IMR-90 (cell line): ENCODE measurements around the gene ZSCAN25. TPM values are rescaled to one million over a fixed set of nuclear protein-coding genes. Genes with fewer than 3 reads are reported as not detected.

ENCODE experiments used
- ATAC-seq: fragments of 200-7000 bp; cut with Tn5 transposase; 2 replicates; pipeline ENCODE4 v1.9.1; 2020; ENCODE audit warnings: low read depth, mild to moderate bottlenecking, moderate library complexity
- BruUV-seq: library from RNA; stranded (reverse); fragments of 400-500 nt; replicated peaks from 2 replicates; lab custom pipeline; 2021; lab: Mats Ljungman, UMichigan
- CTCF ChIA-PET: fragments of 300-600 bp; formaldehyde crosslinking; extraction: SDS; loops from one replicate; lab custom pipeline; 2021; ENCODE audit warnings: antibody characterized with exemption; lab: Yijun Ruan, JAX
- POLR2A ChIA-PET: fragments of 300-600 bp; sonication (Branson Sonifier 250); formaldehyde crosslinking; loops from one replicate; lab custom pipeline; 2022; ENCODE audit warnings: antibody characterized with exemption; ENCODE audit not compliant: unreplicated experiment; lab: Charles Lee
- DNase-seq: peaks from one replicate; pipeline ENCODE4 v3.0.0; 2013
- H2AFZ ChIP-seq: replicated peaks from 2 replicates; pipeline ENCODE3; 2013; ENCODE audit warnings: low read length, mild to moderate bottlenecking; ENCODE audit not compliant: poor library complexity
- H2AK5ac ChIP-seq: 2 replicates; pipeline ENCODE4 v1.6.1; 2013; ENCODE audit warnings: low read depth, low read length, inconsistent platforms
- H2AK9ac ChIP-seq: replicated peaks from 2 replicates; pipeline ENCODE3; 2013; ENCODE audit warnings: mild to moderate bottlenecking, low read depth, low read length, moderate library complexity; ENCODE audit not compliant: poor library complexity
- H2BK120ac ChIP-seq: 2 replicates; pipeline ENCODE4 v1.6.1; 2013; ENCODE audit warnings: low read depth, low read length, inconsistent platforms
- H2BK15ac ChIP-seq: 3 replicates; pipeline ENCODE4 v1.6.1; 2013; ENCODE audit warnings: low read depth, low read length, inconsistent platforms
- H2BK20ac ChIP-seq: 2 replicates; pipeline ENCODE4 v1.6.1; 2013; ENCODE audit warnings: low read depth, mild to moderate bottlenecking, inconsistent platforms, low read length, moderate library complexity
- H2BK5ac ChIP-seq: 2 replicates; pipeline ENCODE4 v1.6.1; 2013; ENCODE audit warnings: mild to moderate bottlenecking, low read depth, low read length, inconsistent platforms; ENCODE audit not compliant: poor library complexity, severe bottlenecking
- H3K14ac ChIP-seq: replicated peaks from 2 replicates; pipeline ENCODE4 v1.6.1; 2013; ENCODE audit warnings: low read depth, low read length, inconsistent platforms
- H3K18ac ChIP-seq: 2 replicates; pipeline ENCODE4 v1.6.1; 2013; ENCODE audit warnings: low read depth, low read length, control low read depth
- H3K23ac ChIP-seq: 2 replicates; pipeline ENCODE4 v1.6.1; 2013; ENCODE audit warnings: low read depth, low read length, inconsistent platforms
- H3K27ac ChIP-seq: 2 replicates; pipeline ENCODE4 v1.5.1; 2013; ENCODE audit warnings: mild to moderate bottlenecking, control low read depth, low read length; ENCODE audit not compliant: insufficient read depth
- H3K27me3 ChIP-seq: 2 replicates; pipeline ENCODE4 v1.6.1; 2013; ENCODE audit warnings: low read length; ENCODE audit not compliant: control insufficient read depth, insufficient read depth
- H3K36me3 ChIP-seq: 2 replicates; pipeline ENCODE4 v1.6.1; 2013; ENCODE audit warnings: low read length, mixed read lengths; ENCODE audit not compliant: control insufficient read depth, insufficient read depth
- H3K4ac ChIP-seq: 2 replicates; pipeline ENCODE4 v1.6.1; 2013; ENCODE audit warnings: low read depth, low read length, inconsistent platforms
- H3K4me1 ChIP-seq: 2 replicates; pipeline ENCODE4 v1.6.1; 2013; ENCODE audit warnings: low read length, mixed read lengths; ENCODE audit not compliant: control insufficient read depth, insufficient read depth
- H3K4me2 ChIP-seq: 2 replicates; pipeline ENCODE4 v1.6.1; 2013; ENCODE audit warnings: low read depth, mild to moderate bottlenecking, control low read depth, low read length, moderate library complexity
- H3K4me3 ChIP-seq: 2 replicates; pipeline ENCODE4 v1.5.1; 2013; ENCODE audit warnings: low read depth, mild to moderate bottlenecking, control low read depth, low read length, moderate library complexity; ENCODE audit not compliant: insufficient read depth
- H3K56ac ChIP-seq: 2 replicates; pipeline ENCODE4 v1.6.1; 2013; ENCODE audit warnings: low read length, inconsistent platforms; ENCODE audit not compliant: insufficient read depth; ENCODE audit errors: extremely low read depth
- H3K79me1 ChIP-seq, 2 experiments: 2 replicates each; pipeline ENCODE4 v1.6.1; 2013; ENCODE audit warnings: low read length in 2 of 2, inconsistent platforms in 1 of 2, low read depth in 1 of 2
- H3K9ac ChIP-seq: 2 replicates; pipeline ENCODE4 v1.6.1; 2013; ENCODE audit warnings: low read depth, low read length, control low read depth
- H3K9me1 ChIP-seq: 2 replicates; pipeline ENCODE4 v1.6.1; 2013; ENCODE audit warnings: low read length, inconsistent platforms; ENCODE audit not compliant: insufficient read depth
- H3K9me3 ChIP-seq: 2 replicates; pipeline ENCODE4 v1.6.1; 2013; ENCODE audit warnings: low read length; ENCODE audit not compliant: control insufficient read depth, insufficient read depth
- H4K20me1 ChIP-seq: 2 replicates; pipeline ENCODE4 v1.6.1; 2013; ENCODE audit warnings: low read length, inconsistent platforms; ENCODE audit not compliant: insufficient read depth
- H4K5ac ChIP-seq: 2 replicates; pipeline ENCODE4 v1.6.1; 2013; ENCODE audit warnings: mild to moderate bottlenecking, low read depth, low read length, control low read depth
- H4K8ac ChIP-seq, 2 experiments: 2 replicates each; pipeline ENCODE4 v1.6.1; 2013; ENCODE audit warnings: low read depth in 2 of 2, low read length in 2 of 2, control low read depth in 1 of 2, inconsistent platforms in 1 of 2
- H4K91ac ChIP-seq: 2 replicates; pipeline ENCODE4 v1.6.1; 2013; ENCODE audit warnings: low read depth, low read length, inconsistent platforms; ENCODE audit not compliant: insufficient read depth
- BHLHE40 ChIP-seq: fragments of 150-350 bp; IDR thresholded peaks from 2 replicates; pipeline ENCODE4 v1.6.1; 2016; ENCODE audit warnings: mild to moderate bottlenecking, low read depth, low read length
- CTCF ChIP-seq: conservative IDR thresholded peaks from 2 replicates; pipeline ENCODE4 v1.5.1; 2012; ENCODE audit warnings: mild to moderate bottlenecking, low read depth, low read length, improper control_type of control experiment
- NFE2L2 ChIP-seq: fragments of 150-350 bp; IDR thresholded peaks from 2 replicates; pipeline ENCODE4 v1.6.1; 2016; ENCODE audit warnings: low read depth, mild to moderate bottlenecking, low read length
- RAD21 ChIP-seq: IDR thresholded peaks from 2 replicates; pipeline ENCODE4 v1.6.1; 2012; ENCODE audit warnings: low read length, improper control_type of control experiment
- WGBS, 2 experiments: methylation state at CpG; one replicate each; pipeline versions ENCODE4 v1.1.5 to v1.1.7; 2013; ENCODE audit warnings: missing lambda C conversion rate in 2 of 2; ENCODE audit not compliant: insufficient read length in 1 of 2; ENCODE audit errors: extremely low coverage in 2 of 2; 5-methylcytosine and 5-hydroxymethylcytosine counted together
- dilution Hi-C: fragments of 300-500 bp; cut with HindIII; formaldehyde crosslinking; loops from one replicate; pipeline ENCODE4 v1.14.3; 2018; ENCODE audit warnings: low sequenced_read_pairs; ENCODE audit not compliant: unreplicated experiment
- in situ Hi-C: fragments of 300-500 bp; cut with MboI; formaldehyde crosslinking; loops from 3 replicates; pipeline ENCODE4 v1.14.3; 2019; ENCODE audit warnings: low sequenced_read_pairs, inconsistent platforms, mixed read lengths
- intact Hi-C: fragments of 100-400 bp; cut with micrococcal nuclease; formaldehyde crosslinking; loops from 2 replicates; pipeline ENCODE4 v1.10.0; 2022
- polyA plus RNA-seq, 3 experiments: library from polyadenylated mRNA; depleted of rRNA; stranded (reverse); fragments of >200 nt; gene quantifications; 2 replicates each; pipeline ENCODE4 v1.2.3, GENCODE V29; 2012; ENCODE audit warnings: low replicate concordance in 1 of 3
- total RNA-seq: library from RNA; depleted of rRNA; stranded (reverse); fragments of >200 nt; gene quantifications from 2 replicates; pipeline ENCODE4 v1.2.3, GENCODE V29; 2012
- TF ChIP-seq, protein P1 (sequence below): fragments of 150-350 bp; IDR thresholded peaks from 2 replicates; pipeline ENCODE4 v1.6.1; 2017; ENCODE audit warnings: mild to moderate bottlenecking, antibody characterized with exemption, low read length, low read depth

ZSCAN25 gene
- total and polyA plus RNA-seq, 2 of the 4 experiments (the other 2 are of a cell fraction): 6.2 to 9.0 TPM

GRCh38 chr7:99668541-99668940 lies 51.8 kb downstream of the ZSCAN25 start:
- dilution Hi-C loops: no loop called here
- Histone ChIP-seq H2AFZ (no peak overlapping the region), H2BK120ac (no peak overlapping the region), H2AK9ac (no peak overlapping the region), H2BK15ac (no peak overlapping the region), H4K20me1 (no peaks in the 10 kb centered on the region), H4K91ac (no peak overlapping the region), H3K27me3 (no peaks in the 10 kb centered on the region), H3K56ac (no peak overlapping the region), H3K23ac (no peak overlapping the region), H4K8ac (no peak overlapping the region), H3K9ac (no peak overlapping the region), H2BK5ac (no peak overlapping the region), H3K27ac (no peak overlapping the region), H2BK20ac (no peak overlapping the region), H3K18ac (no peak overlapping the region), H3K9me1 (0 out of 2 replicates have a peak, but pooled peaks cover 3% of the 10 kb centered on the region), H3K4ac (no peak overlapping the region), H2AK5ac (no peak overlapping the region), H3K4me2 (no peak overlapping the region), H3K4me1 (no peaks in the 10 kb centered on the region), H3K14ac (no peak overlapping the region), H3K79me1 (no peaks in the 10 kb centered on the region), H3K4me3 (no peak overlapping the region), H3K9me3 (no peaks in the 10 kb centered on the region), H4K5ac (no peak overlapping the region), H3K36me3 (no peaks in the 10 kb centered on the region)
- ChIA-PET POLR2A (no interaction called here), CTCF (no interaction called here)
- ATAC-seq: no peak
- no peak for DNase-seq
- WGBS, 2 experiments: 100% methylated on average over 3 of the region's 8 CpGs; no CpG with 5 or more reads in 1 of the 2 experiments
- BruUV-seq: no TSS peak
- intact Hi-C loops: no loop called here
- in situ Hi-C loops: no loop called here
- TF ChIP-seq CTCF (no peak), BHLHE40 (no peak), RAD21 (no peak), NFE2L2 (no peak)
- TF ChIP-seq, protein P1, sequence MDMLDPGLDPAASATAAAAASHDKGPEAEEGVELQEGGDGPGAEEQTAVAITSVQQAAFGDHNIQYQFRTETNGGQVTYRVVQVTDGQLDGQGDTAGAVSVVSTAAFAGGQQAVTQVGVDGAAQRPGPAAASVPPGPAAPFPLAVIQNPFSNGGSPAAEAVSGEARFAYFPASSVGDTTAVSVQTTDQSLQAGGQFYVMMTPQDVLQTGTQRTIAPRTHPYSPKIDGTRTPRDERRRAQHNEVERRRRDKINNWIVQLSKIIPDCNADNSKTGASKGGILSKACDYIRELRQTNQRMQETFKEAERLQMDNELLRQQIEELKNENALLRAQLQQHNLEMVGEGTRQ: no peak
